ENCODE data around the gene UBE2V1. TPM values are rescaled to one million over a fixed set of nuclear protein-coding genes. Genes with fewer than 3 reads are reported as not detected.

The UBE2V1 gene
- total RNA-seq: 89.8 and 110 TPM in 2 replicates

DNA sequence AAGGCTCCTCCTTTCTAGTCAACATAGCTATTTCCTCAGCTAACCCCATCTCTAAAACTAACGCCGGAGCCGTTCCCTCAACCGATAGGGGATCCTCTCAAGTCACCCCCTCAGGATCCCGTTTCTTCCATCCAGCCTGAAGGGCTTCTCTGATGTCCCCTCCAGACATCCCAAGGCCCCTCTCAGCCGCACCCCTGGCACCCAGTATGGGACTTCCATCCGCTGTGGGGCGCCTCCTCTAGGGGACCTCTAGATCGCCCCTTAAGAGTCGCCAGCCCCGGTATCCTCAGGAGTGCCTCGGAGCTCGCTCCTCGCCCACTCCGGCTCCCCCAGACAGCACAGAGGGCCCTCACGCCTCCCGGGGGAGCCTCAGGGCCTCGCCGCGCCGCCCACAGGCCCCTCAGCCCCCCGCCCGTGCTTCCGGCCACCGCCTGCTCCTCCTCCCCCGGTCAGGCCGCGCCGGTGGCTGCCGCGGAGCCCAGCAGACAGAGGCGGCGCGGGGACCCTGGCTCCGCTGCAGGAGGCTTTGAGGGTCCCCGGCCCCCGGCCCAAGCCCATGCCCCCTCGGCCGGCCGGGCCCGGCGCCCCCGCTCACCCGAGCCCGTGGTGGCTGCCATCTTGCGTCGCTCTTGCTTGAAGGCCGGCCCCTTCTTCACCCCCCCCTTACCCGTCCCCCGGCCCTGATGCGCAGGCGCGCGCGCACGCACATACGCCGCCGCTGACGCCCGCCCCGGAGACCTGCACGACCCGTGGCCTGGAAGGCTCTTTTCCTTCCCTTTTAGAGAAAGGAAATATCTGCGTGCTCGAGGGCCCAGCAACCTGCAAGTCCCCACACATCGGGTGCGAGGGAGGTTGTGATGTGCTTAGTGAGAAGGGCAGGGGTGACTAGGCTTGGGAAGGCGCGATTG is at the start of gene UBE2V1:
Gene UBE2V1, minus strand, starts transcription at position 639 of the 908 bp plus-strand sequence. Its CDS starts 22 bp downstream, at position 617.

DNA sequence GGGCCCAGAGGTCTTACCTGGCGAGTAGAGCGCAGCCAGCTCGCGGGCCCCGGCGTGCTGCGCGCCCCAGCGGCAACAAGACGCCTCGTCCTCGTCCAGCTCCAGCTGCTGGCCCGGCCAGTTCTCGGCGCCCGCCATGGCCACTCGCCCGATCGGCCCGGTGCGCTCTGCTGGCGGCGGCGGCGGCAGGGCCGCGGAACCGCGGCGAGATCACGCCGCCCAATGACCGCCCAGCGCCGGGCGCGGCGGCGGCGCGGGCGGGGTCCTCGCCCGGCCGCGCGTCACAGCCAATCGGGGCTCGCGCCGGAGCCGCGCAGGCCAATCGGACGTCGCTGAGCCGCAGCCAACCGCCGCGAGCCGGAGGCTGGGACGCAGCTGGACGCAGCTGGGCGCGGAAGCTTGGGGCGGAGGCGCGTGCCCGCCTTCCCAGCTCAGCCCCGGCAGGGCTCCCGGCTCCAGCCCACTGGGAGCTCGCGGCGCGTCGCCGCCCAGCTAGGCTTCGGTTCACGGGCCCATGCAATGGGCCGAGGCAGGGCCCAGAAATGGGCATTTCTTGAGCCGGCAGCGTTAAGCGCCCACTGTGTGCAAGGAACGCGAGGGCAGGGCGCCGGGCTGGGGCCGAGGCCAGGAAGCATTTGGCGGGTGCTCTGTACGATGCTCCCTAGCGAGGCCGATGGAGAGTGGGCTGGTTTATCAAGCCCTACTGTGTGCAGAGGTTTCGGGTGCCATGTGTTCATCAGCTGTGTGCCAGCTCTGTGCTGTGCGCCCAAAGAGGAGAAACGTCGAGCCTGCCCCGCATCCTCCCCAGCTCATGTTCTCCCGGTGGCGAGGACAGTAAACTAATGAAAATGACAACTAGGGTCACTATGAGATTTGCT is 40.8 kb upstream of the UBE2V1 start, which contains the start of gene PEDS1:
Gene PEDS1, minus strand, starts transcription at position 224 of the 878 bp plus-strand sequence. Its CDS starts 86 bp downstream, at position 138.

Other genes with a start within 250 kb of the UBE2V1 start
- 3.1 and 3.5 TPM in 2 replicates for gene SPATA2, start 197.6 kb downstream of the UBE2V1 start, total RNA-seq
- gene RNF114, start 176.8 kb downstream of the UBE2V1 start, total RNA-seq: 34.5 and 77.8 TPM in 2 replicates
- gene SNAI1, start 130.2 kb downstream of the UBE2V1 start, total RNA-seq: not detected in 2 replicates
- 38.5 and 67.0 TPM in 2 replicates for gene PEDS1, start 40.6 kb upstream of the UBE2V1 start, total RNA-seq
- gene CEBPB, start 77.7 kb upstream of the UBE2V1 start, total RNA-seq: 46.3 and 66.6 TPM in 2 replicates

Data from placental epithelial cell (primary cell).